HG03159 (cell line): Measurements from ENCODE around the gene ESPN.
"Not testable (repeated sequence)": the region's sequence is repeated elsewhere in the genome, so short reads cannot be mapped to it uniquely, and the experiment has no call there.

ENCODE experiments used
- ATAC-seq: cut with Tn5 transposase; IDR thresholded peaks from one replicate; pipeline ENCODE4 v1.9.1; 2021; ENCODE audit warnings: mild to moderate bottlenecking, moderate library complexity; ENCODE audit not compliant: unreplicated experiment

The ESPN gene

DNA sequence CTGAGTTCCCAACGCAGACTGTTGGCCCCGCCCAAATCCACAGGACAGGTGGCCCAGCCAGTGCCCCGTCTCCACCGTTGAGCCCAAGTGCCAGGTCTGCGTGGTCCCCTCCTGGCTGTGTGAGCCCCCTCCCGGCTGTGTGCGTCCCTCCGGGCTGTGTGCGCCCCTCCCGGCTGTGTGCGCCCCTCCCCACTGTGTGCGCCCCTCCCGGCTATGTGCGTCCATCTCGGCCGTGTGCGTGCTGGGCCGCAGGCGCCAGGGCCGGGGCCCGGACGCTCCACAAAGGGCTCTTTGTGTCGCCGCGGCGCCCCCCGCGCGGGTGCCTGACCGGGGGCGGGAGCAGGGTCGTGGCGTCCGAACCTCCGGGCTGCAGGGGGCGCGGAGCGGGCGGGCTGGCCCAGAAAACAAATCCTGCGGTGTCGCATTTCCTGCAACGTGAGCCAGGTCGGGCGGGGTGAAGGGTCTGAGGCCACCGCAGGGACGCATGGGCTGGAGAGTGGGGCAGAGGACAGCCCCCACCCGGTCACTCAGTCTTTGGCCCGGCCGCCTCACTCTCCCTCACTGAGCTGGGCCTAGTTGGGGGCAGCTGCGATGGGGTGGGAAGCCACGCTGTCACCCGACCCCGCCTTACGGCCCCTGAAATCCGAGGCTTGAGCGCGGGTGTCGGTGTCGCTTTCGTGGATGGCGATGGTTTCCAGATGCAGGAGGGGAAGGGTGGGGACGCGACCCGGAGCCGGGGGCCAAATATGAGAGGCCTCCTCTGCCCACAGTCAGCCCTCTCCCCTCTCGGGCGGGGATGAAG lies 22.6 kb downstream of the ESPN start:
- no peak for ATAC-seq

DNA sequence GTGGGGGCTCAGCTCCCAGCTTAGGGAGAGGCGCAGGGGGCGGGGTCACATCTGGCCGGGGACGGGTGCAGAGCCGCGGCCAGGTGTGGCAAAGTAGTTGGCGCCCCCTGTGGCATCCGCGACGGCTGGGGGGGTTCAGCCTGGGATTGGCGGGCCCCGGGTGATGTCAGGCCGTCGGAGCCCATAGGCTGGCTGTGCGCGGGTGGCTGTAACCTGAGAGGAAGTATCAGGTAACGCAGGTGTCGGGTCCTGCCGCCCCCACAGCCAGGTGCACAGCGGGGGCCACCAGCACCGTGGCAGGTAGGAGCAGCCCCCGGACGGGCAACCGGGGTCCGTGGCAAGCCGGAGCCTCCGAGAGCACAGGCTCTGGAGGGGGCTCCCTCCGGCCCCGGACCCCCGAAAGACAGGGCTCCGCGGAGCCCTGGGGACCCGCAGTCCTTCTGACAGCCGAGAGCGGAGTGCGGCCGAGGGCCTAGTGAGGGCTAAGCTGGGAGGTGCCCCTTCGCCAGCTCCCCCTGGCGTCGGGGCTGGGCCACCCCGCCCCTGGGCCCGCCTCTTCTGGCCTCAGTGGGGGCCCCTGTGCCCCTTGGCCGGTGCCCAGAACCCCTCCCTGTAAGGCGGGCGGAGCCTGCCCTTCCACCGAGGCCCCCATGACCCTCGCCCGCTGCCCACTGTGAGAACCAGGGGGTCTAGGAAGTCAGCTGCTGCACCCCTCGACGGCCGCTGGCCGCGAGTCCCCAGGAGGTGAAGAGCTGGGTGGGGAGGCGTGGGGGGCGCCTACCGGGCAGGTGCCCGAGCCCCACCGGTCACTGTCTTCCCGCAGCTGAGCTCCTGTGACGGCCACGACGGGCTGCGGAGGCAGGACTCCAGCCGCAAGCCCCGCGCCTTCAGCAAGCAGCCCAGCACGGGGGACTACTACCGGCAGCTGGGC lies 23.5 kb downstream of the ESPN start:
- ATAC-seq: no peak

DNA sequence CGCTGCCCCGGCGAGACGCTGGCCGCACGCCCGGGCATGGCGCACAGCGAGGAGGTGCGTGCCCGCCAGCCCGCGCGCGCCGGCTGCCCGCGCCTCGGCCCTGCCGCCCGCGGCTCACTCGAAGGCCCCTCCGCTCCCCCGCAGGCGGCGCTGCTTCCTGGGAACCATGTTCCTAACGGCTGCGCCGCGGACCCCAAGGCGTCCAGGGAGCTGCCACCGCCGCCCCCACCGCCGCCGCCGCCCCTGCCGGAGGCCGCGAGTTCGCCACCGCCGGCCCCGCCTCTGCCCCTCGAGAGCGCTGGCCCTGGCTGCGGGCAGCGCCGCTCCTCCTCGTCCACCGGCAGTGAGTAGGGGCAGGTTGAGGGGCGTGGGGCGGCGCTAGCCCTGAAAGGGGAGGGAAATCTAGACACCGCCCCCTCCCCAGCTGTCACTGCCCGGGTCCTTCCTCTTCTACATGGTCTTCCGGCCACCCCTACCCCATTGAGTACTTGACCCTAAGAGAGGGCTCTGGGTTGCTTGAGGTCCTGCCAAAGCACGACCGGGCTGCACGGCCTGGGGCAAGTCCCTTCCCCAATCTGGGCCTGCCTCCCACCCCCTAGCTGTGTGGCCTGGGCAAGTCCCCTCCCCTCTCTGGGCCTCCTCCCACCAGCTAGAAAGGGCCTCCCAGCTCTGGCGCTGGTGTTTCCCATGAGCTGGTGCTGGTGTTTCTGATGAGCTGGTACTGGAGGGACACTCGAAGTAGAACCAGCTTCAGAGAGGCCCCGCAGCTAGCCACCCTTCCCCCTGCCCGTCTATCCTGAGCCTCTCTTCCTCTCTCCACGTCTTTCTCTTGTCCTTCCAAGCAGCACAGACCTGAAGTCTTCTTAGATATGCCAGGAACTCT lies 24.4 kb downstream of the ESPN start:
- ATAC-seq: no peak

- ATAC-seq: no peak
Observed at GRCh38 chr1:6450005-6450450, 25.5 kb downstream of the ESPN start.

DNA sequence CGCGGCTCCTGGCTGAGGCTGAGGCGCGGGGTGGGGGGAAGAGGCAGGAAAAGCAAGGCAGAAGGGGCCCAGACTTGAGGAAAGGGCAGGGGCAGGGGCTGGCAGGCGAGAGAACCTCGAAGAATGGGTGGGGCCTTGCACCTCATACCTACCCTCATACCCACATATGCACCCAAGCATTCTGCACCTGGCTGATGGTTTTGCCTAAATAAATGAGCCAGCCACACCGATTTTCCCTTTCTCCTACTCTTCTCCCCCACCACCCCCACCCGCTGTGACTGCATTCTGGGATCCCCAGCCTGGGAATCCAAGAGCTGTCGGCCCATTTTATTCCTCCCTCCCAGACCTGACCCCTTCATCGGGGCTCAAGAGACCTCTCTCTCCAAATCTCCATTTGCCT lies 25.9 kb downstream of the ESPN start:
- ATAC-seq: not testable (repeated sequence)

- ATAC-seq: no peak
Observed at GRCh38 chr1:6450943-6451373, 26.4 kb downstream of the ESPN start.

DNA sequence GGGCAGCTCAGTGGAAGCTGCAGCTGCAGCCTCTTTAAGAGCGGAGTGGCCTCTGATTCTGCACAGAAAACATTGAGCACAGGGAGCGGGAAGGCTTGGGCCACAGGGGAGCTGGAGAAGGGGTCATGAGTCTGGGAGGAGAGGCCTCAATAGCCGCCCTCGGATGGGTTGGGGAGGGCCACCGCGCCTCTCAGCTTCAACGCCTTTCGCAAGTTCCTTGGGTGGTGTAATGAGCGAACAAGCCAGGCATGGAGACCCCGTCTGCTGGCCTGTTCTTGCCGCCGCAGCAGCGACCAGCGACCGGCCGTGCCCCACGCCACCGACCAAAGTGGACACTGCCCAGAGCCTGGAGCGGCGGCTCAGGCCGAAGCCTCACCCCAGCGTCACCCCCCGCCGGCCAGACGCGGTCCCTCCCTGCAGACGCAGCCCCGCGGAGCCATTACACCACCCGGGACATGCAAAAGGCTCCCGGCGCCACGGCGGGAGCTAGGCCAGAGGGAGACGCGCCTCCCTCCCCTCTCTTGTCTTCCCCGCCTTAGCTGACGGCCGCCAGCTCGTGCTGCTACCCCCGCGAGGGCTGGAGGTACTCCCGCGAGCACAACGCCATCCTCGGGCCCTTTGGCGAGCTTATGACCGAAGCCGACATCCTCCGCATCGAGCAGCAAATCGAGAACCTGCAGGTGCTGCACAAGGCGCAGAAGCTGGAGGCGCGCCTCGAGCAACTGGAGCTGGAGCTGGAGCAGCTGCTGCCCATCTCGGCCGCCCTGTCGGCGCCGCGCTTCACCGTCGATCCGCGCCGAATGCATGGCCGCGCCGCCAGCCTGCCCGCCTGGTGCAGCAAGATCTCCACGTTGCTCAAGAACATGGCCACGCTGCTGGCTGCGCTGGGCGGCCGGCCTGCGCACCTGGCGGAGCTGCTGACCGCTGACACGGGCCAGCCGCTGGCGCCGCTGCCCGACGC lies 29.6 kb downstream of the ESPN start:
- not testable (repeated sequence) for ATAC-seq

- ATAC-seq: no peak
Observed at GRCh38 chr1:6454856-6455751, 30.5 kb downstream of the ESPN start.

DNA sequence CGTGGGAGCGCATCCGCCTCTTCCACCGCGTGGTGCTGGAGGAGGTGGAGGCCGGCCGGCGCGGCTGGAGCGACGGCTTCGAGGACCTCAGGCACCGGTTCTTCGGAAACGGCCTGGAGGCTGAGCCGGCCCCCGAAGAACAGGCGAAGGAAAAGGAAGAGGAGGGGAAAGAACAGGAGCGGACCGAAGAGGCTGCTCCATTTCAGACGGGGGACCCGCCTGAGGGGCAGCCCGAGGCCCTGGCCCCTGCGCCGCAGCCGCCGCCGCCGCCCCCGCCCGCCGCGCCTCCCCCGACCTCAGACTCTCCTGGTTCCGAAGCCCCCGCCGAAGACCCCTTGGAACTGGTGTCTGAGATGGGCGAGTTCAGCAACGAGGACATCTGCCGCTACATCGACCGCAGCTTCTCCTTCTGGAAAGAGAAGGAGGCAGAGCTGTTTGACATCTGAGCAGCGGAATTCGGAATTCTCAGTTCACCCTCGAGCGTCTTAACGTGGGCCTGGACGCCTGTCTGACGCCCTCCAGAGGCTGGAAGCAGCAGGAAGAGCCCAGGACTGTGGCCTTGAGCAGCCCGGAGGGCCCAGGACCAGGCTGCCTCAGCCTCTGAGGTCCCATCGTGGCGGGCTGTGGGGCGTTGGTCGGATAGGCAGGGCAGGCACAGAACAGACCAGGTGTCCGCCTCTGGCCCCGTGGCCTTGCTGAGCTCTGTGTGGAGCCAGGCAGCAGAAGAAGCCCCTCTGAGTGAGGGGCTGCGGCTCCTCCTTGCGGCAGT lies 31.4 kb downstream of the ESPN start:
- ATAC-seq: not testable (repeated sequence)

DNA sequence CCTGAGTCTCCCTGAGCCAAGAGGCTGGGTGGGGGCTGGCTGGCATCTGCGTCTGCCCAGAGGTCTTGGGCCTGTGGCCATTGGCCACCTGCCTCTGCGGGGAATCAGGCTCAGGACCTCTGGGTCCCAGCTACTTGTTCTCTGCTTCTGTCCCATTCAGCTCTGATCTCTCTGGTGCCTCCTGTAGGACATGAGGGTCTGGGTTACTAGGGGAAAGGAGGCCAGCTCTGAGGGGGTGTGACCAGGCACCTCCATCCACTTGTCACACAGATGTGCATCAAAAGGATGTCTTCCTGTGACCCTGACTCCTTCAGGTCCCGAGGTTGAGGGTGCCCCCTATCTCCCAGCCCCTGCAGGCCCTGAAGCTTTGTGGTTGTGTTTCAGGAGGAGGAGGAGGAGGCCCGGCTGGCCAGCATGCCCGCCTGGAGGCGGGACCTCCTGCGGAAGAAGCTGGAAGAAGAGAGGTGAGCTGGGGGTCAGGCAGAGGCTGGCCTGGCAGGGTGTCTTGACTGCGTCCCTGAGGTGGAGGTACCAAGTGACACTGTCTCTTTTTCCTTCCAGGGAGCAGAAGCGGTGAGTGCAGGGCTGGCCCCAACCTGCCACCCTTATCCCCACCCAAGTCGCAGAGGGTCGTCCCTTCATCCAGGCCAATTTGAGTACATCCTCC lies 32.4 kb downstream of the ESPN start:
- ATAC-seq: no peak

DNA sequence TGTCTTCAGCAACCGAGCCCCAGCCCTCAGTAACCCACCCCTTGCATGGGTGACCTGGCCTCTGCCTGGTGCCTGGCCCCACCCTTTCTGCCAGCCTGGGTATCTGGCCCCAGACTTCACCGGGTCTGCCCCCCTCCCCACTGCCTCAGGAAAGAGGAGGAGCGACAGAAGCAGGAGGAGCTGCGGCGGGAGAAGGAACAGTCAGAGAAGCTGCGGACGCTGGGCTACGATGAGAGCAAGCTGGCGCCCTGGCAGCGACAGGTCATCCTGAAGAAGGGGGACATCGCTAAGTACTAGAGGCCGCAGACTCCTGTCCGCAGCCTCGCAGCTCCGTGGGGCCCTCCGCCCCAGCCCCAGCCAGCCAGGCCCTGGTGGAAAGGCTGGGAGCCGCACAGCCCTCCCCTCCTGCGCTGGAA lies 35.3 kb downstream of the ESPN start:
- ATAC-seq: no peak

DNA sequence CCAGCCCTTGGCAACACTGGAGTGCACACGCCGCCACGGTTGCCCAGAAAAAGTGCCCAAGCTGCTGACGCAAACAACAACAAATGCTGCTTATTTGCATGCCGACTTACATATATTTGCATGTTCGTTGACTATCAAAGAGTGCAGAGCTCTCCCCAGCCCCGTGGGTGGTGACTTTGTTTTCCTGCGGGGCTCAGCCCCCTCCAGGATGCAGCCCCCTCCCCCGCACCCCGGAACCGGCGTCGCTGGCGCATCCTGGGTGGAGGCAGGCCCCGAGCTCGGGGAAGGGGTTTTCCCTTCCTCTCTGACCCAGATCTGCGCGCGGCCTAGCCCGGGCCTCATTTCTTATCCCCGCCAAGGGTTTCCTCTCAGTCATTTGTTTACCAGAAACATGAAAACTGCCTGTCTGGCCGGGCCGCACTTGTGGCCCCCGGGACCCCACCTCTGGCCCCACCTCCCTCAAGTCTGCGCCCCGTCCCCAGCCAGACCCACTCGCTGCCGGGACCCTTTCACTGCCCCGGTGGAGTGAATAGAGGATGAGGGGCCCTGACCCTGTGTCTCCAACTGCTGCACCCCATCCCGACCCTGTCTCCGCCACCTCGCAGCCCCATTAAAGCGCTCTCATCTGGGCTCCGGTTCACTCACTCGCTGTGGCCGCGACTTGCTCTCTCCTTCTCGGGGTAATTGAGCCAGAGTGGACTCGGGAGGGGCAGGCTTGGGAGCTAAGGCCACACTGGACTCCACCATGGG lies 35.9 kb downstream of the ESPN start:
- no peak for ATAC-seq

DNA sequence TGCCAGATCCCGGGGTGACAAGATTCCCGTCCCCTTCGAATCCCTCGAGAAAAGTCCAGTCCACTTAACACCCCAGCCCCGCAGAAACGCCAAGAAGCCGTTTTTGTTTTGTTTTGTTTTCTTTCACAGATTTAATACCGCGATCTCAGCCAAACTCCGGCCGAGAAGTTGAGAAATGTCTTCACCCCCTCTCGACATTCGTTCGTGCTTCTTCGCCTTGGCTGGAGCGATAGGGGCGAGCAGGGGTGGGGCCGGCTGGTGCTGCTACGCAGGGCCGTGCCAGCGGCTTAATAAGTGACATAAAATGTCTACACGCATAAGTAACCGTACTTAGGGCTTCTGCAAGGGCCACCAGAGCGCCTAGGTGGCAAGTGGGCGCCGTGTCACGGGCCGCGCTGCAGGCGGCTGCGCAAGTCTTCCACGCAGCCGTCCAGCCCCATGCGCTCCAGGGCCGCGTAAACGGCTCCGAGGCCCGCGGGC lies 36.5 kb downstream of the ESPN start:
- ATAC-seq: no peak

GRCh38 chr1:6461538-6462411 lies 37.2 kb downstream of the ESPN start:
- ATAC-seq: no peak

- ATAC-seq: no peak
Observed at GRCh38 chr1:6462412-6463119, 38.0 kb downstream of the ESPN start.
